Fibroblast of villous mesenchyme (primary cell): ENCODE data around the gene STIM1. TPM values are rescaled to one million over a fixed set of nuclear protein-coding genes. Genes with fewer than 3 reads are reported as not detected.

Experiments
- DNase-seq: peaks from one replicate; pipeline ENCODE4 v3.0.0-alpha.2; 2010; ENCODE audit warnings: low read depth
- H3K4me3 ChIP-seq: 2 replicates; pipeline ENCODE4 v1.5.1; 2011; ENCODE audit warnings: low read depth, mild to moderate bottlenecking, low read length
- total RNA-seq: library from RNA; depleted of rRNA; stranded (reverse); fragments of >200 nt; gene quantifications from 2 replicates; pipeline ENCODE4 v1.2.3, GENCODE V29; 2012
- TF ChIP-seq, protein P1 (sequence below): IDR thresholded peaks from 2 replicates; pipeline ENCODE4 v1.5.1; 2012; ENCODE audit warnings: low read depth, mild to moderate bottlenecking, low read length; ENCODE audit not compliant: insufficient read depth

Gene STIM1
- total RNA-seq, 1 donor, result 36.7 TPM

GRCh38 chr11:4084406-4085125 is 229.1 kb downstream of the STIM1 start:
- DNase-seq, result no peak
- H3K4me3 ChIP-seq, result no peak overlapping the region
- TF ChIP-seq, protein P1, sequence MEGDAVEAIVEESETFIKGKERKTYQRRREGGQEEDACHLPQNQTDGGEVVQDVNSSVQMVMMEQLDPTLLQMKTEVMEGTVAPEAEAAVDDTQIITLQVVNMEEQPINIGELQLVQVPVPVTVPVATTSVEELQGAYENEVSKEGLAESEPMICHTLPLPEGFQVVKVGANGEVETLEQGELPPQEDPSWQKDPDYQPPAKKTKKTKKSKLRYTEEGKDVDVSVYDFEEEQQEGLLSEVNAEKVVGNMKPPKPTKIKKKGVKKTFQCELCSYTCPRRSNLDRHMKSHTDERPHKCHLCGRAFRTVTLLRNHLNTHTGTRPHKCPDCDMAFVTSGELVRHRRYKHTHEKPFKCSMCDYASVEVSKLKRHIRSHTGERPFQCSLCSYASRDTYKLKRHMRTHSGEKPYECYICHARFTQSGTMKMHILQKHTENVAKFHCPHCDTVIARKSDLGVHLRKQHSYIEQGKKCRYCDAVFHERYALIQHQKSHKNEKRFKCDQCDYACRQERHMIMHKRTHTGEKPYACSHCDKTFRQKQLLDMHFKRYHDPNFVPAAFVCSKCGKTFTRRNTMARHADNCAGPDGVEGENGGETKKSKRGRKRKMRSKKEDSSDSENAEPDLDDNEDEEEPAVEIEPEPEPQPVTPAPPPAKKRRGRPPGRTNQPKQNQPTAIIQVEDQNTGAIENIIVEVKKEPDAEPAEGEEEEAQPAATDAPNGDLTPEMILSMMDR, result no peak

- TF ChIP-seq, protein P1, result no peak
- DNase-seq, result no peak
Measured at GRCh38 chr11:4085575-4085974, 230.1 kb downstream of the STIM1 start.

DNA sequence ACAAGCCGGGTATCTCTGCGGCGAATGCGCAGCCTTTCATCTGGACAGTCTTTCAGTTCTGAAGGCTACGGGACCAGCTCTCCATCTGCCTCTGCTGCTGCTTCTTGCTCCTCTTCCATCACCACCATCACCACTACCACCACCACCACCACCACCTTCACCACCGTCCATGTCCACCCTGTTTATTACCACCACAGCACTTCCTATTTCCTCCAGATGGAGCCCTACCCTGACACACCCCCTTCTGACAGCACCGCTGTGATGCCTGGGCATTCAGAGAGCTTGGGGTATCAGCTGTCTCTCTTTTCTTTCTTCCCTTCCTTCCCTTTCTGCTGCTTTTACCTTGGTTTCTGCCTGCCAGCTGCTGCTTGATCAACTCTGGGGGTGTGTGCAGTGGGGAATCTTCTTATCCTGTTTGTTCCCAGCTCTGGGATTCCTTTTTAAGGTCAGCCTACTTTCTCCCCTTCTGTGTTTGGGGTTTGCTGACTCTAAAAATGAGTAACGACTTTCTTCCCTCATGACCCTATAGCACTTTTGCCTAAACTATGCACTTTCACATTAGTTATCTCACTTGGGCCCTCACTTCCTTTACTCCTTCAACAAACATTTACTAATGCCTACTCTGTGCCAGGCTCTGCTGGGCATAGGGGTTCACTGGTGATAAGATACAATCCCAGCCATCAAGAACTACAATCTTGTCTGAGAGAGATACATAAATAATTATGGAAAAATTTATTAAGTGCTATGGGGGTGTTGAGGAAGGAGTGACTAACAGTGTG is 231.3 kb downstream of the STIM1 start:
- H3K4me3 ChIP-seq, result no peak overlapping the region
- DNase-seq, result no peak
- TF ChIP-seq, protein P1, result no peak

More at GRCh38 chr11:4085575-4085974, 230.1 kb downstream of the STIM1 start:
- H3K4me3 ChIP-seq, result no peak overlapping the region

- no peak overlapping the region for H3K4me3 ChIP-seq
- DNase-seq, result peak; percentile 36
- TF ChIP-seq, protein P1, result peak; percentile 30
Measured at GRCh38 chr11:4087551-4087950, 232.1 kb downstream of the STIM1 start.

DNA sequence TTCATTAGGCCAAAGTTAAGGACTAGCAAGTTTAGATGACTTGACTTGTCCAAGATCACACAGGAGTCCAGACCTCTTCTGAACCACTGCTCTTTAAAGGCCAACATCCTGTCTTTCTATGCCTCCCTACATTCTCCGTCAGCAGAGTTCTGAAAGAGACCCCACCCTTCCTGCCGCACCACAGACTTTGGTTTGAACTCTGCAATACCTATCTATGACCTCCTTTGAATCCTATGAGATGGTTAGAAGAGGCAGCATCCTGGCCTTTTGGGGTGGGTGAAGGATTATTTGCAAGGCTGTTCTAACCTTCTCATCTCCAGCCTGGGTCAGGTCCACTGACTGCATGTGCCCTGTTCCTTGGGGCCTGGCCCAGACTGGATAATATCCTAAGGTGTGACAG is 234.8 kb downstream of the STIM1 start:
- H3K4me3 ChIP-seq, result no peak overlapping the region
- TF ChIP-seq, protein P1, result no peak
- no peak for DNase-seq

- TF ChIP-seq, protein P1, result no peak
- H3K4me3 ChIP-seq, result no peak overlapping the region
- no peak for DNase-seq
Measured at GRCh38 chr11:4092026-4092425, 236.6 kb downstream of the STIM1 start.
